Astrocyte of the hippocampus (primary cell): ENCODE data around the gene FBXO21.
A peak's percentile ranks its signal among the peaks of the same experiment; 100 is the strongest.

Source experiments
- DNase-seq: peaks from one replicate; pipeline ENCODE4 v3.0.0; 2011; ENCODE audit warnings: low read depth, low spot score

Gene FBXO21

GRCh38 chr12:117140397-117141096, 49.7 kb downstream of the FBXO21 start:
- no peak for DNase-seq

DNA sequence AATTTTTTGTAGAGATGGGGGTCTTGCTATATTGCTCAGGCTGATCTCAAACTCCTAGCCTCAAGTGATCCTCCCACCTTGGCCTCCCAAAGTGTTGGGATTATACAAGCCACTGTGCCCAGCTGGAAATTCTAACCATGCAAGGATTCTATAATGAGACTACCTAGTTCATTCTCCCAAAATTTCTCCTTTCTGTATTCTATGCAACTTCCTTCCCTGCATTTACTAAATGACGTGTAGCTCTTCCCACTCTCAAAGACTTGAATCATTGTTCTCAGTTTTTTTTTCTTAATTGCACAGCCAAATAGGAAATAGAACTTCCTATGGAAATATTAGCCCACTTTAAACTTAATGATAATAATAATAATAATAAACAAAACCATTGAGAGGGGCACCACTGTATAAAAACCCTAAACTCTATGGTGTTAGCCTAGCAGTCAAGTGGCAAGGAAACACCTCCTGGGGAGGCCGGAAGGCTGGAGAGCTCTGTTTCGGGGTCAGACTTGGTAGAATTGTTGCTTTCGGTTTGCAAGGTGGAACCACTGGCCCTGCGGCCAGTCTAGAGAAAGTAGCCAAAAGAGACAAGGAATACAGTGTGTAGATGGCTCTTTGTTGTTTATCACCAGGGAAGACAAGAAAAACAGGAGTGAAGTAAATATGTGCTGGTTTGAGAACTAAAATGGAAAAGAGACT, 51.1 kb downstream of the FBXO21 start:
- DNase-seq, result no peak

DNA sequence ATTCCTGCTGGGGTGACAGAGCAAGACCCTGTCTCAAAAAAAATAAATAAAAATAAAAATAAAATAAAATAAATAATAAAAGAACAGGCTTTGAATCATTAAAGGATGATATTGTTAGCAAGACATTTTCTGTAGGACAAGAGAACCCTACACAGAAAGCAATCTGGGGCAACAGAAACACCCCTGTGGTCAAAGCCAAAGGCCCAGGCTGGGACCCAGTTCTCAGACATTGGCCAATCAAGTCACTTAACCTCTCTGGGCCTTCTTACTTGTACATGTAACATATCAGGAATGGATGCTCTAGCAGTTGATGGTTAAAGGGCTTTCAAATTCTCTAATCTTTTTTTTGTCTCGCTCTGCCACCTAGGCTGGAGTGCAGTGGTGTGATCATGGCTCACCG, 55.5 kb downstream of the FBXO21 start:
- DNase-seq, result no peak

GRCh38 chr12:117134059-117134458, 56.2 kb downstream of the FBXO21 start:
- no peak for DNase-seq

DNA sequence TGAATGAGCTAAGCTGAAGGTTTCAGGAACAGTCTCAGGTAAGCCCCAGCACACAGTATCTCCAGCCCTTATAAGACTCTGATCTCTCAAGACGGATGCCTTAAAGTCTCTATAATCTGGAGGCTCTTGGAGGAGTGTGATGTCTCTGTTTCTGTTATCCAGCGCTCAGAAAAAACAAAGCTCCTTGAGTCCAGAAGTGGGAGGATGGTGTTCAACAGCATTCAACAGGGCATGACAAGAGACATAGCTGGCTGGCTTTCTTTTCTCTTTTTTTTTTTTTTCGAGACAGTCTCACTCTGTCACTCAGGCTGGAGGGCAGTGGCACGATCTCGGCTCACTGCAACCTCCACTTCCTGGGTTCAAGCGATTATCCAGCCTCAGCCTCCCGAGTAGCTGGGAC, 59.5 kb downstream of the FBXO21 start:
- DNase-seq, result no peak

- DNase-seq, result no peak
Observed at GRCh38 chr12:117129391-117129790, 60.9 kb downstream of the FBXO21 start.

GRCh38 chr12:117127933-117128823, 62.1 kb downstream of the FBXO21 start:
- DNase-seq, result peak; percentile 25

- DNase-seq, result no peak
Observed at GRCh38 chr12:117126335-117126734, 63.9 kb downstream of the FBXO21 start.

- no peak for DNase-seq
Observed at GRCh38 chr12:117125767-117126166, 64.5 kb downstream of the FBXO21 start.

GRCh38 chr12:117125272-117125613, 65.0 kb downstream of the FBXO21 start:
- peak; percentile 43 for DNase-seq

- no peak for DNase-seq
Observed at GRCh38 chr12:117124421-117125271, 65.6 kb downstream of the FBXO21 start.

- DNase-seq, result no peak
Observed at GRCh38 chr12:117121441-117121840, 68.8 kb downstream of the FBXO21 start.

GRCh38 chr12:117120787-117121186, 69.5 kb downstream of the FBXO21 start:
- no peak for DNase-seq

- DNase-seq, result no peak
Observed at GRCh38 chr12:117119592-117120198, 70.6 kb downstream of the FBXO21 start.

- DNase-seq, result no peak
Observed at GRCh38 chr12:117118838-117119591, 71.3 kb downstream of the FBXO21 start.

DNA sequence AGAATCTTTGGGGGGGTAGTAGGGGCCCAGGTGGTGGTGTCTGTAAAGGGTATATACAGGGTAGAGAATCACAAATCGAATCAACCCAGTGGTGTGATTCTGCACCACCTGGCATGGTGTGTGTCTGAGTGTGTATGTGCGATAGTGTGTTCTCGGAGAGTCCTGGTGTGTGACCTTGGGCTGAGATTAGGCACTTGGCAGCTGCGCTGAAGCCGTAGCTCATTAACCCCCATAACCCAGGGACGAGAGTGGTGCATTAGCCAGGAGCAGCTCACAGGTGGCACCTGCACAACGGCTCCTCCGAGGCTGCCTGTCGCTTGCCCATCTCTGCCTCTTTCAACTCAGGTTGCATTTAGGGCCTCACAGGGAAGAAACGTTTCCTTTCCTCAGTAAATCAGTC, 75.5 kb downstream of the FBXO21 start:
- DNase-seq, result no peak

- no peak for DNase-seq
Observed at GRCh38 chr12:117113231-117113630, 77.0 kb downstream of the FBXO21 start.

DNA sequence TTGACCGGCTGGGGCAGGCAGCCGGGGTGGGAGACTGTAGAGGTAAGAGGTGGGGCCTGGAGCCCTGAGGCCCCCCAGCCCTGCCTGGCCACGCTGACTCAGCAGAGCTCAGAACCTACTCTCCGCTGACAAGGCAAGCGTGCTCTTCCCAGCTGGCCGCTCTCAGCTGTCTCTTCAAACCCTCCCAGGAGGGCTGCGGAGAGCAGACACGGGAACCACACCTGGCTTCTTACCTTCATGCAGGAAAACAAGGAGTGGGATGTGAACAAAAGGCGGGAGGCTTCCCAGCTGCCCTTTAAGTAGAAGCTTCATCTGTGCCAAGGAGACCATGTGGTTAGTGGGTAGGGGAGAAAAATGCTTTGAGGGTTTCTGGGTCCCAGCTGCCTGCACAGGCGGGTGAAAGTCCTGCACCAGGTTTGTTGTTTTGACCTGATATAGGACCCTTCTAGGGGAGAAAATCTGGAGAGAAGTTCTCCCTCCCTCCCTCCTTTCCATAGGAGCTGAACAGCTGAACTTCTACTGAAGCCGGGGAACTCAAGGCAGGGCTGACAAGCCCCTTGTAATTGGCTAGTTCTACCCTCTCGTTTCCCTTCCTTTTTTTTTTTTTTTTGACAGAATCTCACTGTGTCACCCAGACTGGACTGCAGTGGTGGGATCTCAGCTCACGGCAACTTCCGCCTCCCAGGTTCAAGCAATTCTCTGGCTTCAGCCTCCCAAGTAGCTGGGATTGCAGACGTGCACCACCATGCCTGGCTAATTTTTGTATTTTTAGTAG, 78.3 kb downstream of the FBXO21 start:
- no peak for DNase-seq

DNA sequence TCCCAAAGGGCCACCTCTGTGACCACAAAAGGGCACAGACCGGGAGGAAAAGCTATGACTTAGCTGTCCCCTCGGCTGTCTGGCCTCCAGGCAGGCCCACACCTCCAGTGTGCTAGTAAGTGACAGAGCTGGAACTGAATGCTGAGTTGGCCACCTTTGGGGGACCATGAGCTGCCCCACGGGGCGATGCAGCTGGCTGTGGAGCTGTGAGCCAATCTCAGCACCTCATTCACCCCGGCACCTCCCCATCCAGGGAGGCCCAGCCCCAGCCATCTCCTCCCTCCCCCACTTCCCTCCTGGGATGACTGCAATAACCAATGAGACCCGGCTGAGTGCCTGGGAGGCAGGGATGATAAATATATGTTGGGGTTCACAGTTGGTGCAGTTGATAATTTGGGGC, 78.9 kb downstream of the FBXO21 start:
- no peak for DNase-seq
